PC-3 (cell line): Measurements from ENCODE around the gene IL19.

Experiments
- EZH2 ChIP-seq: fragments of 300-600 bp; sonication (generic); IDR thresholded peaks from one replicate; pipeline ENCODE4 v1.6.1; 2017; ENCODE audit warnings: antibody characterized with exemption, mild to moderate bottlenecking, low read length; ENCODE audit not compliant: unreplicated experiment
- TF ChIP-seq, protein P1 (sequence below): fragments of 300-600 bp; sonication (generic); conservative IDR thresholded peaks from 2 replicates; pipeline ENCODE4 v1.5.1; 2017; ENCODE audit warnings: antibody characterized with exemption, low read depth, mild to moderate bottlenecking, low read length

DNA sequence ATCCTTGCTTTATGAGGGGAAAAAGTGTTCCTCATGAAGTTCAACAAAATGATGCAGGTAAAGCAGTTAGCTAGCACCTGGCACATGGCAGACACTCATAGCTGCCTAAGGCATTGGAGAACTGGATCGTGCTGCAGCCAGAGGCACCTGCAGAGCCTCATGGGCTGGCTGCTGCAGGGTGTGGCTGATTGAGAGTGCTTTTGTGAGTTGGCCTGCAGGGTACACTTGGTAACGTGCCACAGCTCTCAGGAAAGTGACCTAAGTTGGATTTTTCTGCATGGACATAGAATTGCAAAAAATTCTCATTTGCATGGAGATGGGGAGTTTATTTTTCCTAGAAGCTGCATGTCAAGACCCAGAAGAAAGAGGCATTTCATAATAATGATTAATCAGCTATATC lies 63.2 kb downstream of the IL19 start:
- no peak for TF ChIP-seq EZH2
- TF ChIP-seq, protein P1, sequence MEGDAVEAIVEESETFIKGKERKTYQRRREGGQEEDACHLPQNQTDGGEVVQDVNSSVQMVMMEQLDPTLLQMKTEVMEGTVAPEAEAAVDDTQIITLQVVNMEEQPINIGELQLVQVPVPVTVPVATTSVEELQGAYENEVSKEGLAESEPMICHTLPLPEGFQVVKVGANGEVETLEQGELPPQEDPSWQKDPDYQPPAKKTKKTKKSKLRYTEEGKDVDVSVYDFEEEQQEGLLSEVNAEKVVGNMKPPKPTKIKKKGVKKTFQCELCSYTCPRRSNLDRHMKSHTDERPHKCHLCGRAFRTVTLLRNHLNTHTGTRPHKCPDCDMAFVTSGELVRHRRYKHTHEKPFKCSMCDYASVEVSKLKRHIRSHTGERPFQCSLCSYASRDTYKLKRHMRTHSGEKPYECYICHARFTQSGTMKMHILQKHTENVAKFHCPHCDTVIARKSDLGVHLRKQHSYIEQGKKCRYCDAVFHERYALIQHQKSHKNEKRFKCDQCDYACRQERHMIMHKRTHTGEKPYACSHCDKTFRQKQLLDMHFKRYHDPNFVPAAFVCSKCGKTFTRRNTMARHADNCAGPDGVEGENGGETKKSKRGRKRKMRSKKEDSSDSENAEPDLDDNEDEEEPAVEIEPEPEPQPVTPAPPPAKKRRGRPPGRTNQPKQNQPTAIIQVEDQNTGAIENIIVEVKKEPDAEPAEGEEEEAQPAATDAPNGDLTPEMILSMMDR = no peak
